ENCODE results near the gene GRIN3B. TPM values are rescaled to one million over a fixed set of nuclear protein-coding genes. Genes with fewer than 3 reads are reported as not detected.

The GRIN3B gene
- total RNA-seq, 1 donor from 2014 or later: 0.46 TPM

DNA sequence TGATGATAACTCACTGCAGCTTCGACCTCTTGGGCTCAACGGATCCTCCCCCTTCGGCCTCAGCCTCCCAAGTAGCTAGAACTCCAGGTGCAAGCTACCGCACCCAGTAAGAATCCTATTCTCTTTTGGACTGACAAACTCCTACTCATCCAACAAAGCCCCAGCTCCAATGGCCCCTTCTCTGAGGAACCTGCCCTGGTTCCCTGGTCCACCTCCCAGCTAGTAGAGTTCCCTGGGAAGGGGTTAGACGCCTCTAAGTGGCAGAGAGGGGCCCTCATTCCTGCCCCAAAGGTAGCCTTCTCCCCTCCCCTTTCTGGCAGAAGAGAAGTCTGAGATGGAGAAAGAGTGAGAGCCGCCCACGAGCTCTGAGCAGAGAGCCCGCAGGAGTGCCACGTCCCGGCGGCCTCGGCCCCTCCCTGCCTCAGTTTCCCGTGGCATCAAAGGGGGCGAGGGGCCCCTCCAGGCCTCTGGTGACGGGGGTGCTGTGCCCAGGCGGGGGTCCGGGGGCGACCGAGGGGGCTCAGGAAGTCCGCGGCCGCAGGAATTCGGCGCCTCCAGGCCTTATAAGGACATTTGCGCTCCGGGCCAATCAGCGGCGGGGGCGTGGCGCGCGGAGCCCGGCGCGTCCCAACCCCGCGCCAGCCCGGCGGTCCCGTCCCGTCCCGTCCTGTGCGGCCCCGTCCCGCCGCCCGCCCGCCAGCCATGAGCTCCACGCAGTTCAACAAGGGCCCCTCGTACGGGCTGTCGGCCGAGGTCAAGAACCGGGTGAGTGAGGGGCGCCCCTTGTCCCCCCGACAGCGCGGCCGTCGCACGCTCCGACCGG is 26.0 kb downstream of the GRIN3B start, which contains the start of gene CNN2:
CNN2 (plus strand) TSS at position 649 of the 823 bp plus-strand sequence; CDS start at position 703, 54 bp downstream.
- peak within 1 kb of the TSS; percentile 97 for H3K4me3 ChIP-seq (ENCODE audit: low read depth, low read length)
- TF ChIP-seq, protein P1, sequence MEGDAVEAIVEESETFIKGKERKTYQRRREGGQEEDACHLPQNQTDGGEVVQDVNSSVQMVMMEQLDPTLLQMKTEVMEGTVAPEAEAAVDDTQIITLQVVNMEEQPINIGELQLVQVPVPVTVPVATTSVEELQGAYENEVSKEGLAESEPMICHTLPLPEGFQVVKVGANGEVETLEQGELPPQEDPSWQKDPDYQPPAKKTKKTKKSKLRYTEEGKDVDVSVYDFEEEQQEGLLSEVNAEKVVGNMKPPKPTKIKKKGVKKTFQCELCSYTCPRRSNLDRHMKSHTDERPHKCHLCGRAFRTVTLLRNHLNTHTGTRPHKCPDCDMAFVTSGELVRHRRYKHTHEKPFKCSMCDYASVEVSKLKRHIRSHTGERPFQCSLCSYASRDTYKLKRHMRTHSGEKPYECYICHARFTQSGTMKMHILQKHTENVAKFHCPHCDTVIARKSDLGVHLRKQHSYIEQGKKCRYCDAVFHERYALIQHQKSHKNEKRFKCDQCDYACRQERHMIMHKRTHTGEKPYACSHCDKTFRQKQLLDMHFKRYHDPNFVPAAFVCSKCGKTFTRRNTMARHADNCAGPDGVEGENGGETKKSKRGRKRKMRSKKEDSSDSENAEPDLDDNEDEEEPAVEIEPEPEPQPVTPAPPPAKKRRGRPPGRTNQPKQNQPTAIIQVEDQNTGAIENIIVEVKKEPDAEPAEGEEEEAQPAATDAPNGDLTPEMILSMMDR (conservative IDR thresholded peaks at IDR 0.05; ENCODE audit: low read depth, low read length): no peak
- no peak for DNase-seq (ENCODE audit: low read depth)

DNA sequence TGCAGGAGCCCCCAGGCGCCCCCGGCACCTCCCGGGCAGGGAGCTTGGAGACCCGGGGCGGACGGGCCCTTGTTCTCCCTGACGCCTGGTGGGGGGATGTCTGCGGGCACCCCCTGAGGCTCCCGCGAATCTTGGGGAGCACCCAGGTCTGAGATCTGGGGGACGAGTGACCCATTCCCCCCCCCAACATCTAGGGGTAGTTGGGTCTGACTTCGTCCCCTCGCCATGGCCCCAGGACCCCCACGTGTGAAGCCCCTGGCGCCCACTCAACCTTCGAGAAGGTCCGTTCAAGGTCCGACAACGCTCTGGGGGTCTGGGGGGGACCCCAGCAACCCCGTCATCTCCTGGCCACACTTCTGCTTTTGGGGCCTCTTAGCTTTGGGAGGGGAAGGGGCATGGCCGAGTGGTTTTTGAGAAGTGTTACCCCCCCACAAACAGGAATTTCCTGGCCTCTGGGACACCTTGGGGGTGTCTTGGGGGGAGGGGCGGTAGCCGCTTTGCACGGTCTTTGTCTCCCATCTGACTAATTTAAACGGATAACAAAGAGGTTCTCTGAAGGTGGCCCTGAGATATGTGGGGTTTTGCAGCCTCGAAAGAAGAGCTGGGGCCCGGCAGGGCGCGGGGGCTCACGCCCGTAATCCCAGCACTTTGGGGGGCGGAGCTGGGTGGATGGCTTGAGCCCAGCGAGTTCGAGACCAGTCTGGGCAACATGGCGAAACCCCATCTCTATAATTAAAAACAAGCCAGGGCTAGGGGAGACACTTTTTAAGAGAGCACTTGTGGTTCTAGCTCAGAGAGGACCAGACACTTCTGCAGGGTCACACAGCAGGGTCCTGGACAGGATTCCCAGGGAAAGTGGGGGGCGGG is 26.8 kb downstream of the GRIN3B start:
- H3K4me3 ChIP-seq (ENCODE audit: low read depth, low read length): peak overlapping the region; percentile 97
- TF ChIP-seq, protein P1 (conservative IDR thresholded peaks at IDR 0.05; ENCODE audit: low read depth, low read length): no peak
- no peak for DNase-seq (ENCODE audit: low read depth)

DNA sequence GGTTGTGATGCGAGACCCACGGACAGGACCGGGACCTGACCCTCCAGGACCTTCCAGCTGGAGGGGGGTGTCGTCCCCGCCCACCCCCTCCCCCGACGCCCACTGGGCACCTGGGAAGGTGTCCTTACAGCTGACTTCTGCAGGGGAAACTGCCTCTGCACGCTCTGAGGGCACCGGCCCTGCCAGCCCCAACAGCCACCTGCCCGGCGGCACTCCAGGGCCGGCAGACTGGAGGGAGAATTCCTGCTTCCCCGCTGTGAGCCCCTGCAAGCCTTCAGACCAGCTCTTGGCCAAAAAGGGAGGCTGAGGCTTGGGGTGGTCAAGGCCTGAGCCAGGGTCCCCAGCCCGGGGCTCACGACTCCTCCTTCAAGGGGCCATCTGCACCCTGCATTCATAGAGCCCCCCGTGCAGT is 27.4 kb downstream of the GRIN3B start:
- DNase-seq (ENCODE audit: low read depth): no peak
- TF ChIP-seq, protein P1 (conservative IDR thresholded peaks at IDR 0.05; ENCODE audit: low read depth, low read length): no peak
- peak overlapping the region; percentile 97 for H3K4me3 ChIP-seq (ENCODE audit: low read depth, low read length)

DNA sequence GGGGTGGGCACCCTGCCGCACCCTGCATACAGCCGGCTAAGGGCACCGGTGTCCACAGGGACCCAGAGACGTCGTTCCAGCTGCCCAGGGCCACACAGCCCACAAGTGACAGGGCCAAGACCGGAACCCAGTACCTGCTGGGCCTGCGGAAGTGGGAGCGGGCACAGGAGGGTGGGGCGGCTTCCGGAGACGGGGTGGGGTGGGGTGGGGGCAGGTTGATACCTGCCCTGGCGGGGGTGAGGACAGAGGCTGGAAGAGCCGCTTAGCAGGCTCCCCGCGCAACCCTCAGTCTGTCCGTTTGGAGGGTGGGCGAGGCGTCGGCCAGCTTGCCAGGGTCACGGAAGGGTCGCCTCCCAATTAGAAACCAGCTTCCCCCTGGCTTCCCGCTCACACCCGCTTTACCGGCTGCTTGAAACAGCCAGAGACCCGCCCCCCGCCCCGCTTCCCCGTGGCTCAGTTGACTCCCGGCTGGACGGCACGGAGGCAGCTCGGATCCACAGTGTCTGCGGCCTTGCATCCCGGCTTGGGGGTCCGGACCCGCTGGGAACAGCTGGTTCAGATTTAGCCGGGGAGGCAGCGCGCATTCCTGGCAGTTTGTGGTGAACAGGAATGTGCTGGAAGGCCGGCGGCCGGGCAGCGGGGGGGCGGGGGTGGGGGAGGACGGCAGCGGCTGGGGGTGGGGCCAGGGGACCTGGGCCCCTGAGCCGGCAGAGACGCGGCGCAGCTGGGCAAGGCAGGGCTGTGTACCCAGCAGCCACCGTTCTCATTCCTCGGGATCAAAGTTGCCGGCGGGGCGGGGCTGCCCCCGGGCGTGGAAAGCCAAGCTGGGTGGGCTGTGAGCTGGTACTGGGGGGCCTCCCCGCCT is 28.1 kb downstream of the GRIN3B start:
- TF ChIP-seq, protein P1 (conservative IDR thresholded peaks at IDR 0.05; ENCODE audit: low read depth, low read length): no peak
- H3K4me3 ChIP-seq (ENCODE audit: low read depth, low read length): peak overlapping the region; percentile 97
- no peak for DNase-seq (ENCODE audit: low read depth)

DNA sequence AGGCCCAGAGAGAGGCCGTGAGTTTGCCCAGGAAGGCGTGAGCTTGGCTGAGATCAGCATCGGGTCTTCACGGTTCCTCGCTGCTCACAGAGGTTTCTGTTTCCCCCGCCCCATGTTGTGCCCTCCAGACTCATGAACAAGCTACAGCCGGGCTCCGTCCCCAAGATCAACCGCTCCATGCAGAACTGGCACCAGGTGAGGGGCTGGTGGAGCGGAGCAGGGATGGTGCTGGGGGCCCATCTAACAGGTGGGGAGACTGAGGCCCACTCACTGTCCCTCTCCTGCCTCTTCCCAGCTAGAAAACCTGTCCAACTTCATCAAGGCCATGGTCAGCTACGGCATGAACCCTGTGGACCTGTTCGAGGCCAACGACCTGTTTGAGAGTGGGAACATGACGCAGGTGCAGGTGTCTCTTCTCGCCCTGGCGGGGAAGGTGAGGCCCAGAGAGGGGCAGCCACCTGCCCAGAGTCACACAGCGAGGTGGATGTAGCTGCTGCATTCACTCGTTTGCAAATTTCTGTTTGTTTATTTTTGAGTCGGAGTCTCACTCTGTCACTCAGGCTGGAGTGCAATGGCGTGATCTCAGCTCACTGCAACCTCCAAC is 32.1 kb downstream of the GRIN3B start:
- TF ChIP-seq, protein P1 (conservative IDR thresholded peaks at IDR 0.05; ENCODE audit: low read depth, low read length): no peak
- no peak for DNase-seq (ENCODE audit: low read depth)
- H3K4me3 ChIP-seq (ENCODE audit: low read depth, low read length): no peak overlapping the region
